Endothelial cell of umbilical vein (primary cell): ENCODE results near the gene RABEPK. TPM values are rescaled to one million over a fixed set of nuclear protein-coding genes. Genes with fewer than 3 reads are reported as not detected.
"Not testable (repeated sequence)": the region's sequence is repeated elsewhere in the genome, so short reads cannot be mapped to it uniquely, and the experiment has no call there.

ENCODE experiments used
- BruUV-seq: library from RNA; stranded (reverse); fragments of 400-500 nt; replicated peaks from 2 replicates; lab custom pipeline; 2021; lab: Mats Ljungman, UMichigan
- CTCF ChIA-PET: fragments of 300-600, 350-600 bp; sonication (Branson Sonifier 250); formaldehyde crosslinking; loops from one replicate; lab custom pipeline; 2021; ENCODE audit warnings: antibody characterized with exemption, inconsistent platforms; lab: Charles Lee
- POLR2A ChIA-PET: fragments of 300-600, 350-600 bp; sonication (Branson Sonifier 250); formaldehyde crosslinking; loops from one replicate; lab custom pipeline; 2021; ENCODE audit warnings: antibody characterized with exemption, inconsistent platforms; lab: Charles Lee
- DNase-seq: peaks from one replicate; pipeline ENCODE4 v3.0.0-alpha.2; 2011; ENCODE audit warnings: low read depth, low spot score
- FAIRE-seq: peaks from 2 replicates; lab custom pipeline; 2011; peaks lifted over from hg19 to GRCh38; lab: Jason Lieb, UNC
- H2AFZ ChIP-seq: 2 replicates; pipeline ENCODE4 v1.6.0; 2012; ENCODE audit warnings: low read depth, low read length, control low read depth, inconsistent platforms
- H3K27ac ChIP-seq: 2 replicates; pipeline ENCODE4 v1.5.1; 2011; ENCODE audit warnings: low read depth, mild to moderate bottlenecking, control low read depth, low read length, moderate library complexity; ENCODE audit not compliant: insufficient read depth
- H3K27me3 ChIP-seq, 2 experiments: 2 replicates each; pipeline versions ENCODE4 v1.6.0 to v1.6.1; 2011; ENCODE audit warnings: low read length in 2 of 2, mixed read lengths in 1 of 2; ENCODE audit not compliant: control insufficient read depth in 2 of 2, insufficient read depth in 2 of 2
- H3K36me3 ChIP-seq, 2 experiments: 2 replicates in 1 of 2; 3 replicates in 1 of 2; pipeline ENCODE4 v1.5.1; 2011; ENCODE audit warnings: low read length in 2 of 2, mild to moderate bottlenecking in 1 of 2, moderate library complexity in 1 of 2; ENCODE audit not compliant: control insufficient read depth in 2 of 2, insufficient read depth in 2 of 2; ENCODE audit errors: extremely low read depth in 1 of 2
- H3K4me1 ChIP-seq: 3 replicates; pipeline ENCODE4 v1.5.1; 2011; ENCODE audit warnings: mild to moderate bottlenecking, low read length; ENCODE audit not compliant: control insufficient read depth, insufficient read depth; ENCODE audit errors: extremely low read depth
- H3K4me2 ChIP-seq: 2 replicates; pipeline ENCODE4 v1.6.1; 2011; ENCODE audit warnings: low read length, control low read depth, mixed read lengths; ENCODE audit not compliant: insufficient read depth
- H3K4me3 ChIP-seq, 3 experiments: fragments of 200-600 bp in 1 of 3; sonication (generic), shearing (Covaris generic) in 1 of 3; replicated peaks in 1 of 3; 2 replicates each; pipeline ENCODE4 v1.5.1; 2011 to 2016; ENCODE audit warnings: control low read depth in 3 of 3, low read length in 3 of 3, mild to moderate bottlenecking in 2 of 3, inconsistent platforms in 1 of 3, low read depth in 1 of 3, moderate library complexity in 1 of 3; ENCODE audit not compliant: insufficient read depth in 1 of 3
- H3K79me2 ChIP-seq: 2 replicates; pipeline ENCODE4 v1.6.0; 2012; ENCODE audit warnings: low read length, inconsistent platforms; ENCODE audit not compliant: control insufficient read depth, insufficient read depth
- H3K9ac ChIP-seq: replicated peaks from 2 replicates; pipeline ENCODE3; 2011; ENCODE audit warnings: low read length, control low read depth; ENCODE audit not compliant: insufficient read depth; ENCODE audit errors: extremely low read depth
- H3K9me1 ChIP-seq: replicated peaks from 3 replicates; pipeline ENCODE4 v1.6.0; 2011; ENCODE audit warnings: mild to moderate bottlenecking, low read length; ENCODE audit not compliant: control insufficient read depth, insufficient read depth; ENCODE audit errors: extremely low read depth
- H3K9me3 ChIP-seq: replicated peaks from 2 replicates; pipeline ENCODE4 v1.5.1; 2012; ENCODE audit warnings: low read length, inconsistent platforms; ENCODE audit not compliant: control insufficient read depth, insufficient read depth
- H4K20me1 ChIP-seq: replicated peaks from 2 replicates; pipeline ENCODE3; 2011; ENCODE audit warnings: mild to moderate bottlenecking, low read length; ENCODE audit not compliant: control insufficient read depth, insufficient read depth; ENCODE audit errors: extremely low read depth
- CTCF ChIP-seq, 2 donors: IDR thresholded peaks; 1 replicate in 1 of 2; 2 replicates in 1 of 2; pipeline ENCODE4 v1.5.1; 2011; ENCODE audit warnings: low read length in 2 of 2, mild to moderate bottlenecking in 2 of 2, moderate library complexity in 2 of 2, control low read depth in 1 of 2, inconsistent platforms in 1 of 2, low read depth in 1 of 2; ENCODE audit not compliant: insufficient read depth in 1 of 2; ENCODE audit errors: extremely low read depth in 1 of 2
- EZH2 ChIP-seq: IDR thresholded peaks from 2 replicates; pipeline ENCODE4 v1.6.1; 2012; ENCODE audit warnings: borderline replicate concordance, low read depth, mild to moderate bottlenecking, moderate library complexity, low read length, inconsistent platforms; ENCODE audit not compliant: severe bottlenecking
- FOS ChIP-seq: IDR thresholded peaks from 2 replicates; pipeline ENCODE4 v1.6.1; 2011; ENCODE audit warnings: mild to moderate bottlenecking, low read length, moderate library complexity, borderline replicate concordance; ENCODE audit not compliant: insufficient read depth
- GATA2 ChIP-seq: IDR thresholded peaks from 2 replicates; pipeline ENCODE4 v1.7.0; 2011; ENCODE audit warnings: low read depth, mild to moderate bottlenecking, moderate library complexity, mixed read lengths, low read length; ENCODE audit not compliant: insufficient read length, insufficient read depth
- JUN ChIP-seq: IDR thresholded peaks from 2 replicates; pipeline ENCODE4 v1.6.1; 2011; ENCODE audit warnings: borderline replicate concordance, low read depth; ENCODE audit not compliant: insufficient read length, insufficient read depth
- MAX ChIP-seq: IDR thresholded peaks from 2 replicates; pipeline ENCODE4 v1.6.1; 2011; ENCODE audit not compliant: insufficient read depth, insufficient read length
- MYC ChIP-seq: IDR thresholded peaks from one replicate; pipeline ENCODE4 v1.6.1; 2011; ENCODE audit warnings: mild to moderate bottlenecking, low read depth, low read length
- POLR2A ChIP-seq: IDR thresholded peaks from 2 replicates; pipeline ENCODE4 v1.6.1; 2012; ENCODE audit warnings: low read depth, mild to moderate bottlenecking, control low read depth, low read length
- POLR2AphosphoS5 ChIP-seq: IDR thresholded peaks from 2 replicates; pipeline ENCODE4 v1.6.1; 2012; ENCODE audit warnings: low read depth, mild to moderate bottlenecking, control low read depth, low read length, moderate library complexity; ENCODE audit not compliant: insufficient read depth
- dilution Hi-C: fragments of 300-500 bp; cut with MboI; formaldehyde crosslinking; loops from one replicate; pipeline ENCODE4 v1.15.0; 2019; ENCODE audit warnings: low sequenced_read_pairs; ENCODE audit not compliant: extremely low pct_ligation_motif_present
- intact Hi-C: fragments of 100-400 bp; cut with micrococcal nuclease; formaldehyde crosslinking; loops from one replicate; pipeline ENCODE4 v1.10.0; 2022
- polyA plus RNA-seq, 4 experiments: library from polyadenylated mRNA; depleted of rRNA in 3 of 4; stranded (reverse) in 3 of 4; unstranded in 1 of 4; fragments of >200 nt; gene quantifications; 2 replicates each; pipeline versions ENCODE4 v1.2.1 to v1.2.3, GENCODE V29; 2011 to 2012; ENCODE audit warnings: missing spikeins in 1 of 4
- total RNA-seq: library from RNA; stranded (reverse); gene quantifications from 2 replicates; pipeline ENCODE4 v1.2.3, GENCODE V29; 2021

RABEPK gene
- total and polyA plus RNA-seq, 2 donors (not counting 3 experiments of a cell fraction or from before 2014, with no cell fraction given) = 18.2 to 23.0 TPM

- intact Hi-C loops (loop anchor here (5.0 kb wide), 1 partner anchor 328 kb away; the partner anchor contains the start of genes ARPC5L and RPL35), dilution Hi-C loops (no loop called here)
- Histone ChIP-seq H3K9me1 (no peaks in the 10 kb centered on the region), H3K27me3 (no peaks in the 10 kb centered on the region), H2AFZ (peak overlapping the region; percentile 90), H3K27ac (peak overlapping the region; percentile 65), H3K9me3 (no peaks in the 10 kb centered on the region), H3K36me3 (no peaks in the 10 kb centered on the region), H3K4me3 (peak overlapping the region; percentile 70 to 90 (median 70)), H4K20me1 (no peaks in the 10 kb centered on the region), H3K4me2 (peak overlapping the region; percentile 88), H3K4me1 (peaks cover 7% of the 10 kb centered on the region), H3K9ac (peak overlapping the region; percentile 91), H3K79me2 (peaks cover 37% of the 10 kb centered on the region)
- TF ChIP-seq GATA2 (no peak), CTCF (IDR thresholded peaks at IDR 0.05; ENCODE audit: extremely low read depth in 1 of 2, insufficient read depth in 1 of 2, low read depth in 1 of 2, low read length in 2 of 2) (no peak), JUN (no peak), POLR2A (no peak), MAX (no peak), EZH2 (no peak), MYC (no peak), POLR2AphosphoS5 (no peak), FOS (no peak)
- DNase-seq (no peak), FAIRE-seq (no peak)
- no TSS peak for BruUV-seq
- ChIA-PET POLR2A (interaction anchor here (0.7 kb wide), 1 partner anchor 54 kb away, joined by 3 read pairs; no protein-coding TSS in a partner anchor), CTCF (interaction anchor here (0.7 to 1.4 kb wide), 2 partner anchors 47 to 51 kb away, joined by 3 to 4 read pairs; partner anchors contain the start of gene SCAI)
Observed at GRCh38 chr9:125190361-125190801, 10.0 kb upstream of the RABEPK start.

- H3K4me3 ChIP-seq, FAIRE-seq, DNase-seq, H4K20me1 ChIP-seq, H3K27ac ChIP-seq, H3K36me3 ChIP-seq, H3K4me1 ChIP-seq, H3K79me2 ChIP-seq, H2AFZ ChIP-seq, CTCF ChIA-PET, POLR2A ChIA-PET, dilution Hi-C loops, H3K9me1 ChIP-seq, H3K9ac ChIP-seq, H3K4me2 ChIP-seq, H3K9me3 ChIP-seq, H3K27me3 ChIP-seq, BruUV-seq: not testable (repeated sequence)
- intact Hi-C loops = loop anchor here (5.0 kb wide), 1 partner anchor 332 kb away; the partner anchor contains the start of genes ARPC5L and RPL35
Observed at GRCh38 chr9:125194466-125194865, 5.9 kb upstream of the RABEPK start.
